BJ (cell line): Measurements from ENCODE around the gene ANKRD62. TPM values are rescaled to one million over a fixed set of nuclear protein-coding genes. Genes with fewer than 3 reads are reported as not detected.

Experiments
- CTCF ChIA-PET: fragments of 350-600 bp; formaldehyde crosslinking; extraction: SDS; loops from one replicate; lab custom pipeline; 2021; ENCODE audit warnings: antibody characterized with exemption, inconsistent platforms; lab: Yijun Ruan, JAX
- POLR2A ChIA-PET: fragments of 300-600 bp; sonication (Branson Sonifier 250); formaldehyde crosslinking; extraction: SDS; loops from one replicate; lab custom pipeline; 2021; ENCODE audit warnings: antibody characterized with exemption; lab: Charles Lee
- DNase-seq: peaks from one replicate; pipeline ENCODE4 v3.0.0-alpha.2; 2011; ENCODE audit warnings: low read depth
- H3K27me3 ChIP-seq: 2 replicates; pipeline ENCODE4 v1.6.0; 2011; ENCODE audit warnings: low read length; ENCODE audit not compliant: control insufficient read depth, insufficient read depth
- H3K36me3 ChIP-seq: 2 replicates; pipeline ENCODE4 v1.5.1; 2011; ENCODE audit warnings: low read length; ENCODE audit not compliant: control insufficient read depth, insufficient read depth
- H3K4me3 ChIP-seq: 2 replicates; pipeline ENCODE4 v1.5.1; 2011; ENCODE audit warnings: low read depth, mild to moderate bottlenecking, control low read depth, low read length
- polyA plus RNA-seq: library from polyadenylated mRNA; depleted of rRNA; stranded (reverse); fragments of >200 nt; gene quantifications from 2 replicates; pipeline ENCODE4 v1.2.3, GENCODE V29; 2011
- TF ChIP-seq, protein P1 (sequence below): IDR thresholded peaks from 2 replicates; pipeline ENCODE4 v1.5.1; 2011; ENCODE audit warnings: low read depth, mild to moderate bottlenecking, control low read depth, inconsistent platforms, low read length, moderate library complexity; ENCODE audit not compliant: insufficient read depth

Gene ANKRD62
- polyA plus RNA-seq, 1 experiment = not detected

DNA sequence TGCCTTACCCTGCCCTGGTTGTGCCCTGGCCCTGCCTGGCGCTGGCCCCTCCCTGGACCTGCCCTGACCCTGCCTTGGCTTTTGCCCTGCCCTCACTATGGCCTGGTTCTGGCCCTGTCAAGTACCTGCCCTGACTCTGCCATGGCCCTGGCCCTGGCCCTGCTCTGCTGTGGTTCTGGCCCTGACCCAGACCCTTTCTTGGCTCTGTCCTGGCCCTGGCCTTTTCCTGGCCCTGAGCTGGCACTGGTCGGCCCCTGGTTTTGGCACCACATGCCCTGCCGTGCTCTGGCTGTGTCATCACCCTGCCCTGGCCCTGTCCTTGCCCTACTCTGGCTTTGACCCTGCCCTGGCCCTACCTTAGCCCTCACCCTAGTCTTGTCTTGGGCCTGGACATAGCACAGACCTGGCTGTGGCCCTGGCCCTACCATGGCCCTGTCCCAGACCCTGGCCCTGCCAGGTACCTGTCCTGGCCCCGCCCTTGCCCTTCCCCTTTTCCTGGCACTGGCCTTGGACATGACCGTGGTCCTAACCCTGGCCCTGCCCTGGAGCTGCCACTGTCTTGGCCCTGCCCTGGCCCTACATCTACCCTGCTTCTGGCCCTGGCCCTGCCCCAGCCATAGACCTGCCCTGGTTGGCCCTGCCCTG is 4.8 kb upstream of the ANKRD62 start:
- ChIA-PET POLR2A (no interaction called here), CTCF (no interaction called here)
- H3K27me3 ChIP-seq = no peaks in the 10 kb centered on the region
- no peak for DNase-seq
- TF ChIP-seq, protein P1, sequence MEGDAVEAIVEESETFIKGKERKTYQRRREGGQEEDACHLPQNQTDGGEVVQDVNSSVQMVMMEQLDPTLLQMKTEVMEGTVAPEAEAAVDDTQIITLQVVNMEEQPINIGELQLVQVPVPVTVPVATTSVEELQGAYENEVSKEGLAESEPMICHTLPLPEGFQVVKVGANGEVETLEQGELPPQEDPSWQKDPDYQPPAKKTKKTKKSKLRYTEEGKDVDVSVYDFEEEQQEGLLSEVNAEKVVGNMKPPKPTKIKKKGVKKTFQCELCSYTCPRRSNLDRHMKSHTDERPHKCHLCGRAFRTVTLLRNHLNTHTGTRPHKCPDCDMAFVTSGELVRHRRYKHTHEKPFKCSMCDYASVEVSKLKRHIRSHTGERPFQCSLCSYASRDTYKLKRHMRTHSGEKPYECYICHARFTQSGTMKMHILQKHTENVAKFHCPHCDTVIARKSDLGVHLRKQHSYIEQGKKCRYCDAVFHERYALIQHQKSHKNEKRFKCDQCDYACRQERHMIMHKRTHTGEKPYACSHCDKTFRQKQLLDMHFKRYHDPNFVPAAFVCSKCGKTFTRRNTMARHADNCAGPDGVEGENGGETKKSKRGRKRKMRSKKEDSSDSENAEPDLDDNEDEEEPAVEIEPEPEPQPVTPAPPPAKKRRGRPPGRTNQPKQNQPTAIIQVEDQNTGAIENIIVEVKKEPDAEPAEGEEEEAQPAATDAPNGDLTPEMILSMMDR = no peak
- no peaks in the 10 kb centered on the region for H3K36me3 ChIP-seq
- H3K4me3 ChIP-seq = no peak overlapping the region

DNA sequence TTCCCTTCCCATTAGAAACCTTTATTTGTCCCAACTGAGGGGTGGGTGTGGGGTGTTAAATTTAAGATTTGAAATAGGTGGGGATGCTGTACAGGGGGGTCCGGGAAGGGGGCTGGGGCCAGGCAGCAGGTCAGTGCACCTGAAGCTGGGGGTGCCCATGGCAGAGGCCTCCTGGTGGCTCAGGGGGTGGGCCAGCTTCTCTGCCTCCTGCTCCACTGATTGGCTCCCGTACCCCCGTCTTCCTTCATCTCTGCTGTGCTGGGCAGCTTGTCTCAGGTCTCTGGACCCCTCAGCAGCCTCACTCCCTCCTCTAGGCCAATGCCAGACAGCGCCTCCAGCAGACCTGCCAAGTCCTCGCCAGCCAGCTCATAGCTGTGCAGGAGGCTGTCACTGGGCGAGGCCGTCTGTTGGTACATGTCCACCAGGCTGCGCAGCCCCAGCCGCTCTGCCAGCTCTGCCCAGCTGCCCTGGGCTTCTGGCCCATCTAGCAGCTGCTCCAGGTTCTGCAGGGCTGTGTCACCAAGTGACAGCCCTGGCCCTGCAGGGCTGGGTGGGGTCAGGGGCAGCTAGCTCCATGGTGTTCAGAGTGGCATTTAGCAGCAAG is 2.0 kb upstream of the ANKRD62 start:
- no peak for DNase-seq
- Histone ChIP-seq H3K27me3 (no peaks in the 10 kb centered on the region), H3K36me3 (no peaks in the 10 kb centered on the region), H3K4me3 (no peak overlapping the region)
- TF ChIP-seq, protein P1 = no peak
- POLR2A ChIA-PET = no interaction called here
- CTCF ChIA-PET = no interaction called here

GRCh38 chr18:12092398-12093229 is 1.0 kb upstream of the ANKRD62 start:
- ChIA-PET CTCF (no interaction called here), POLR2A (no interaction called here)
- H3K36me3 ChIP-seq = no peaks in the 10 kb centered on the region
- DNase-seq = no peak
- TF ChIP-seq, protein P1 = no peak
- H3K4me3 ChIP-seq = no peak overlapping the region
- no peaks in the 10 kb centered on the region for H3K27me3 ChIP-seq

DNA sequence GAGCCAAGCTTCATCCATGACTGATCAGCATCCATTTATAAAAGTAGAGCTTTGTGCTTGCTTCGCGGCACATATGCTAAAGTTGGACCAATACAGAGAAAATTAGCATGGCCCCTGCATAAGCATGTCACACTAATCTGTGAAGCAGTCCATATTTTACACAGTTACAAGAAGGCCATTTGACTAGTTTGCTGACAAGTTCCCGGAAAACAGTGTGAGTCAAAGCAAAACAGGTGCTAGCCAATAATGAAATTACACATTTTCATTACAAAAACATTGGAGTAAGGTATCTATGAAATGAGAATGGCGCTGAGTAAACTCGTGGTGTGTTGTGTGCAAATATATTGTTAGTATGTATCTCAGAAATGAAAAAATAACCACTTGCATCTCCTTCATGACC is 4.7 kb downstream of the ANKRD62 start:
- no peak overlapping the region for H3K4me3 ChIP-seq
- ChIA-PET POLR2A (no interaction called here), CTCF (no interaction called here)
- peaks cover 1% of the 10 kb centered on the region; the same call in 1 of the 2 replicates for H3K27me3 ChIP-seq
- TF ChIP-seq, protein P1 = no peak
- no peak for DNase-seq
- H3K36me3 ChIP-seq = no peaks in the 10 kb centered on the region

- DNase-seq = no peak
- Histone ChIP-seq H3K27me3 (peaks cover 1% of the 10 kb centered on the region; the same call in 1 of the 2 replicates), H3K4me3 (no peak overlapping the region), H3K36me3 (no peaks in the 10 kb centered on the region)
- ChIA-PET CTCF (no interaction called here), POLR2A (no interaction called here)
- TF ChIP-seq, protein P1 = no peak
Measured at GRCh38 chr18:12099160-12099559, 5.5 kb downstream of the ANKRD62 start.
